ENCODE measurements around the gene MRPS18A. TPM values are rescaled to one million over a fixed set of nuclear protein-coding genes. Genes with fewer than 3 reads are reported as not detected.

The MRPS18A gene
- total and polyA plus RNA-seq, 9 donors = 21.9 to 45.0 (median 29.8) TPM

DNA sequence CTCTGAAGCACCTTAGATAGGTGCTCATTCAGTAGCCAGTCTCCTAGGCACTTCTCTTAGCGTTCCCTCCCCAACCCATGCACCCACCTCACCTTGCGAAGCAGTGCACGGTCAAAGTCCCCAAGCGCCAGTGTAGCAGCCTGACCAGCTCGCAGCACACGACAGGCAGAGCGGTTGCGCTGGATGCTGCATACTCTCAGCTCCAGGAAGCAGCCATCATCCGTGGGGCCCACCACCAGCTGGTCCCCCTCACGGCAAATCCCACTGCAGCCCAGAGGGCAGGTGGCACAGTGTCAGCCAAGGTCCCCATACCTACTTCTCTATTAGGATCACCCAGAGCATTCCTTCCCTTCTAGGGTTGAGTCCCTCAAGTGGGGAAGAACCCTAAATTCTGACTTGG lies 65.0 kb downstream of the MRPS18A start:
- peaks cover 4% of the 10 kb centered on the region for H3K4me1 ChIP-seq (ENCODE audit: insufficient read depth)
- no peaks in the 10 kb centered on the region for H3K27me3 ChIP-seq
- TF ChIP-seq, protein P1, sequence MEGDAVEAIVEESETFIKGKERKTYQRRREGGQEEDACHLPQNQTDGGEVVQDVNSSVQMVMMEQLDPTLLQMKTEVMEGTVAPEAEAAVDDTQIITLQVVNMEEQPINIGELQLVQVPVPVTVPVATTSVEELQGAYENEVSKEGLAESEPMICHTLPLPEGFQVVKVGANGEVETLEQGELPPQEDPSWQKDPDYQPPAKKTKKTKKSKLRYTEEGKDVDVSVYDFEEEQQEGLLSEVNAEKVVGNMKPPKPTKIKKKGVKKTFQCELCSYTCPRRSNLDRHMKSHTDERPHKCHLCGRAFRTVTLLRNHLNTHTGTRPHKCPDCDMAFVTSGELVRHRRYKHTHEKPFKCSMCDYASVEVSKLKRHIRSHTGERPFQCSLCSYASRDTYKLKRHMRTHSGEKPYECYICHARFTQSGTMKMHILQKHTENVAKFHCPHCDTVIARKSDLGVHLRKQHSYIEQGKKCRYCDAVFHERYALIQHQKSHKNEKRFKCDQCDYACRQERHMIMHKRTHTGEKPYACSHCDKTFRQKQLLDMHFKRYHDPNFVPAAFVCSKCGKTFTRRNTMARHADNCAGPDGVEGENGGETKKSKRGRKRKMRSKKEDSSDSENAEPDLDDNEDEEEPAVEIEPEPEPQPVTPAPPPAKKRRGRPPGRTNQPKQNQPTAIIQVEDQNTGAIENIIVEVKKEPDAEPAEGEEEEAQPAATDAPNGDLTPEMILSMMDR (IDR thresholded peaks at IDR 0.05) = no peak
- no peak for TF ChIP-seq POLR2A (IDR thresholded peaks at IDR 0.05)
- no peak for TF ChIP-seq EP300 (IDR thresholded peaks at IDR 0.05)
- WGBS, 3 donors = 95% methylated on average over 10 of the region's 10 CpGs
- no peaks in the 10 kb centered on the region for H3K36me3 ChIP-seq
- no peaks in the 10 kb centered on the region for H3K9me3 ChIP-seq
- peak in 1 of 5 donors; percentile 19 for DNase-seq
- no peak overlapping the region for H3K27ac ChIP-seq
- no peak overlapping the region for H3K4me3 ChIP-seq
- intact Hi-C loops (cut with DNase I) = no loop called here

DNA sequence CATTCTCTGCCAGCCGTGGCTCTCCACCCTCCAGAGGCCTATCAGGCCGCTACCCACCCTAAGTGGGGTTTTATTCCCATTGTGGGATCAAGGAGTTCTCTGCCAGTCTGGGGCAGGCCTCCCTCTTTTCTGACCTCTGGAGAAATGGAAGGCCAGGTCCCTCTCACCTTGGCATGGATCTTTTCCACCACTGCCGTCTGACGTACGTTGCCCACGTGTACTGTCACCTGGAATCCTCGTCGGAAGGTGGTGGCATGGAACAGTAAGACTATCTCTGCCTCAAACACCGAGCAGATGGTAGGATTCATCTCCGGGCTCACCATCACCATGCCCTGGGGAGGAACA lies 65.8 kb downstream of the MRPS18A start:
- Histone ChIP-seq H3K27me3 (no peaks in the 10 kb centered on the region), H3K4me3 (no peak overlapping the region), H3K9me3 (no peaks in the 10 kb centered on the region), H3K4me1 (ENCODE audit: insufficient read depth) (no peaks in the 10 kb centered on the region), H3K27ac (no peak overlapping the region), H3K36me3 (no peaks in the 10 kb centered on the region)
- intact Hi-C loops (cut with DNase I) = no loop called here
- TF ChIP-seq POLR2A (IDR thresholded peaks at IDR 0.05) (no peak), EP300 (IDR thresholded peaks at IDR 0.05) (no peak)
- TF ChIP-seq, protein P1 (IDR thresholded peaks at IDR 0.05) = no peak
- WGBS, 3 donors = 89 to 93% (median 89%) methylated on average over 10 of the region's 10 CpGs
- peak in 1 of 5 donors; percentile 17 for DNase-seq

Other genes starting within 250 kb of the MRPS18A start
- 1 to 10 TPM in 4 of 7 donors, under 1 TPM in 3; 0.18 to 6.0 (median 1.0) TPM for gene DLK2, start 232.2 kb downstream of the MRPS18A start, total RNA-seq
- gene DLK2, start 232.2 kb downstream of the MRPS18A start, polyA plus RNA-seq = under 1 TPM; 0.33 to 0.92 TPM
- gene TJAP1, start 210.2 kb downstream of the MRPS18A start, total RNA-seq = 10 to 100 TPM; 21.8 to 44.8 (median 34.5) TPM
- gene TJAP1, start 210.2 kb downstream of the MRPS18A start, polyA plus RNA-seq = 10 to 100 TPM; 12.9 to 29.8 TPM
- gene LRRC73, start 177.4 kb downstream of the MRPS18A start, total RNA-seq = 1 to 10 TPM; 1.1 to 4.8 (median 2.0) TPM
- gene LRRC73, start 177.4 kb downstream of the MRPS18A start, polyA plus RNA-seq = under 1 TPM; 0.13 to 0.30 TPM
- 10 to 100 TPM; 47.0 to 81.8 (median 71.4) TPM for gene YIPF3, start 170.9 kb downstream of the MRPS18A start, total RNA-seq
- gene YIPF3, start 170.9 kb downstream of the MRPS18A start, polyA plus RNA-seq = 100 to 1,000 TPM; 107 to 143 TPM
- 10 to 100 TPM; 18.1 to 48.6 (median 32.0) TPM for gene POLR1C, start 170.7 kb downstream of the MRPS18A start, total RNA-seq
- gene POLR1C, start 170.7 kb downstream of the MRPS18A start, polyA plus RNA-seq = 10 to 100 TPM; 29.3 to 33.7 TPM
- 10 to 100 TPM in 6 of 7 donors, 1 to 10 TPM in 1; 9.8 to 41.8 (median 27.6) TPM for gene XPO5, start 111.8 kb downstream of the MRPS18A start, total RNA-seq
- gene XPO5, start 111.8 kb downstream of the MRPS18A start, polyA plus RNA-seq = 10 to 100 TPM in 1 of 2 donors, 1 to 10 TPM in 1; 6.8 to 24.5 TPM
- 10 to 100 TPM in 3 of 7 donors, 1 to 10 TPM in 4; 4.6 to 14.1 (median 8.6) TPM for gene POLH, start 111.6 kb downstream of the MRPS18A start, total RNA-seq
- 10 to 100 TPM in 1 of 2 donors, 1 to 10 TPM in 1; 5.2 to 15.5 TPM for gene POLH, start 111.6 kb downstream of the MRPS18A start, polyA plus RNA-seq
- 10 to 100 TPM; 24.9 to 60.4 (median 36.5) TPM for gene GTPBP2, start 58.5 kb downstream of the MRPS18A start, total RNA-seq
- gene GTPBP2, start 58.5 kb downstream of the MRPS18A start, polyA plus RNA-seq = 10 to 100 TPM; 28.8 to 31.9 TPM
- 10 to 100 TPM; 11.9 to 28.4 (median 16.8) TPM for gene MAD2L1BP, start 52.0 kb downstream of the MRPS18A start, total RNA-seq
- 10 to 100 TPM; 16.0 to 23.9 TPM for gene MAD2L1BP, start 52.0 kb downstream of the MRPS18A start, polyA plus RNA-seq
- gene RSPH9, start 42.8 kb downstream of the MRPS18A start, total RNA-seq = 1 to 10 TPM in 1 of 7 donors, under 1 TPM in 5, not detected in 1; 0.20 to 4.7 (median 0.44) TPM
- gene RSPH9, start 42.8 kb downstream of the MRPS18A start, polyA plus RNA-seq = under 1 TPM; 0.25 to 0.70 TPM
- 100 to 1,000 TPM in 1 of 7 donors, 10 to 100 TPM in 6; 19.2 to 123 (median 45.2) TPM for gene VEGFA, start 82.4 kb upstream of the MRPS18A start, total RNA-seq
- 10 to 100 TPM; 20.8 to 44.7 TPM for gene VEGFA, start 82.4 kb upstream of the MRPS18A start, polyA plus RNA-seq